Testis (tissue), 2 donors: Measurements from ENCODE around the gene DNAAF8.

Source experiments
- POLR2A ChIP-seq: fragments of 450-650 bp; IDR thresholded peaks from one replicate; pipeline ENCODE4 v1.6.1; 2017; ENCODE audit warnings: antibody characterized with exemption, mild to moderate bottlenecking, moderate library complexity
- TF ChIP-seq, protein P1 (sequence below), 3 experiments: fragments of 450-650 bp in 2 of 3; fragments of 200-600 bp in 1 of 3; sonication (generic) in 1 of 3; IDR thresholded peaks; one replicate each; pipeline ENCODE4 v1.5.1; 2016 to 2019; ENCODE audit warnings: antibody characterized with exemption in 3 of 3, mild to moderate bottlenecking in 2 of 3, moderate library complexity in 1 of 3

DNA sequence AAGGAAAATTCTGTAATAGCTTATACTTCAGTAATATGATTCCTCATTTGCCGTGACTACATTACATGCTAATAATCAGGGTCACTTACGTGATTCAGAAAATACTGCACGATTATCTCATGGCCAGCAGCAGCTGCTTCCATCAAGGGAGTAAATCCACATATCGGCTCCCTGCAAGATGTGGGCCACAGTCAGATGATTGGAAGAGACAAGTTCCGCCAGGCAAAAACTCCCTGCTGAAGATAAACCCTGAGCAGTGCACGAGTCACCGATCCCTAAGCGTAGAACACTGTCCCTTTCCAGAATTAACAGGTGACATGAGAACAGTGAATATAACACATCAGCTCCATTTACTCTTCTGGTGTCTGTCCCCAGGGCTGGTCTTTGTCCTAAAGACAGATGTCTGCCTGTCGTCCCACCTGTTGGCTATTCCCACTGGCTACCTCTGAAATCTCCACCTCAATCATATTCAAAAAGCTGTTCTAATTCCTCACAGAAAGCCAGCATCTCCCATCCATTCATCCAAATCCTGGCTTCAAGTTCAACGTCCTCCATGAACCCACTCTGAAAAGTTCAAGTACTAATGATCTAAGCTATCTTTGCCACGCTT, 9.6 kb upstream of the DNAAF8 start:
- TF ChIP-seq POLR2A: no peak
- TF ChIP-seq, protein P1, sequence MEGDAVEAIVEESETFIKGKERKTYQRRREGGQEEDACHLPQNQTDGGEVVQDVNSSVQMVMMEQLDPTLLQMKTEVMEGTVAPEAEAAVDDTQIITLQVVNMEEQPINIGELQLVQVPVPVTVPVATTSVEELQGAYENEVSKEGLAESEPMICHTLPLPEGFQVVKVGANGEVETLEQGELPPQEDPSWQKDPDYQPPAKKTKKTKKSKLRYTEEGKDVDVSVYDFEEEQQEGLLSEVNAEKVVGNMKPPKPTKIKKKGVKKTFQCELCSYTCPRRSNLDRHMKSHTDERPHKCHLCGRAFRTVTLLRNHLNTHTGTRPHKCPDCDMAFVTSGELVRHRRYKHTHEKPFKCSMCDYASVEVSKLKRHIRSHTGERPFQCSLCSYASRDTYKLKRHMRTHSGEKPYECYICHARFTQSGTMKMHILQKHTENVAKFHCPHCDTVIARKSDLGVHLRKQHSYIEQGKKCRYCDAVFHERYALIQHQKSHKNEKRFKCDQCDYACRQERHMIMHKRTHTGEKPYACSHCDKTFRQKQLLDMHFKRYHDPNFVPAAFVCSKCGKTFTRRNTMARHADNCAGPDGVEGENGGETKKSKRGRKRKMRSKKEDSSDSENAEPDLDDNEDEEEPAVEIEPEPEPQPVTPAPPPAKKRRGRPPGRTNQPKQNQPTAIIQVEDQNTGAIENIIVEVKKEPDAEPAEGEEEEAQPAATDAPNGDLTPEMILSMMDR (IDR thresholded peaks at IDR 0.05): no peak
